Skeletal muscle tissue (tissue), 4 donors: ENCODE measurements around the gene MRPS5. TPM values are rescaled to one million over a fixed set of nuclear protein-coding genes. Genes with fewer than 3 reads are reported as not detected.
A peak's percentile ranks its signal among the peaks of the same experiment; 100 is the strongest.

Experiments
- H3K27ac ChIP-seq: one replicate; pipeline ENCODE4 v1.7.0; 2013; ENCODE audit warnings: mild to moderate bottlenecking, low read depth, low read length, inconsistent platforms
- H3K27me3 ChIP-seq, 3 donors: one replicate each; pipeline ENCODE4 v1.7.0; 2013; ENCODE audit warnings: low read length in 3 of 3; ENCODE audit not compliant: control insufficient read depth in 3 of 3, insufficient read depth in 3 of 3
- H3K36me3 ChIP-seq, 3 donors: one replicate each; pipeline ENCODE4 v1.7.0; 2013; ENCODE audit warnings: low read length in 3 of 3; ENCODE audit not compliant: control insufficient read depth in 3 of 3, insufficient read depth in 3 of 3
- H3K4me1 ChIP-seq, 3 donors: one replicate each; pipeline ENCODE4 v1.7.0; 2013; ENCODE audit warnings: low read length in 3 of 3, mild to moderate bottlenecking in 3 of 3; ENCODE audit not compliant: control insufficient read depth in 3 of 3, insufficient read depth in 3 of 3
- H3K4me3 ChIP-seq, 3 donors: one replicate each; pipeline ENCODE4 v1.7.0; 2013; ENCODE audit warnings: low read length in 3 of 3
- H3K9ac ChIP-seq, 3 donors: one replicate each; pipeline ENCODE4 v1.7.0; 2013; ENCODE audit warnings: low read length in 3 of 3, mild to moderate bottlenecking in 3 of 3, moderate library complexity in 2 of 3, low read depth in 1 of 3
- H3K9me3 ChIP-seq, 3 donors: one replicate each; pipeline ENCODE4 v1.7.0; 2013; ENCODE audit warnings: low read length in 3 of 3; ENCODE audit not compliant: control insufficient read depth in 3 of 3
- total RNA-seq: library from RNA; depleted of rRNA; stranded (reverse); fragments of >200 nt; gene quantifications from one replicate; pipeline ENCODE4 v1.2.3, GENCODE V29; 2014
- donor health status: Osteomylitis.

MRPS5 gene
- total RNA-seq, 1 donor from 2014 or later = 36.5 TPM

DNA sequence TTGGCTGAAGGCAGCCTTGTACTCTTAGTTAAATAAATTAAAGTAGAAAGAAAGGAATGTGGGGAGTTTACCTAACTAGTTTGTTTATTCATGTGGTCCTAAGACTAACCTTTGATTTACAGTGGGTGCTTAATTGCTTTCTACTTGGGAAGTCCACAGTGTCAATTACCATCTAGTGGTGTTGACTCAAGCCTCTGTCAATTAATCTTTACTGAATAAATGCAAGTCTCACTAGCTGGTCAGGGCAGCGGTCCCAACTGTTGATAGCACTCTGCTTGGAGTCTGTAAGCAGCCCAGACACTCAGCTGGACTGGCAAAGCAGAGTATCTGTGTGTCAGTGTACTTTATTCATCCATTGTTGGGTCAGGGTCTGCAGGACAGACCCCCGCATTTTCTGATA lies 22.2 kb upstream of the MRPS5 start:
- peaks cover 38 to 49% (median 42%) of the 10 kb centered on the region in 3 donors for H3K9me3 ChIP-seq
- H3K4me3 ChIP-seq = no peak overlapping the region
- peaks cover 26 to 52% (median 27%) of the 10 kb centered on the region in 3 donors for H3K36me3 ChIP-seq
- no peaks in the 10 kb centered on the region for H3K27me3 ChIP-seq
- H3K27ac ChIP-seq = no peak overlapping the region
- H3K4me1 ChIP-seq = no peaks in the 10 kb centered on the region
- H3K9ac ChIP-seq = no peak overlapping the region

- Histone ChIP-seq H3K27me3 (no peaks in the 10 kb centered on the region), H3K9ac (no peak overlapping the region), H3K4me1 (no peaks in the 10 kb centered on the region), H3K36me3 (peaks cover 0 to 5% (median 3%) of the 10 kb centered on the region in 3 donors), H3K4me3 (no peak overlapping the region), H3K9me3 (peaks cover 11 to 22% (median 13%) of the 10 kb centered on the region in 3 donors), H3K27ac (no peak overlapping the region)
These were observed 17.1 kb upstream of the MRPS5 start for GRCh38 chr2:95138702-95139101.

DNA sequence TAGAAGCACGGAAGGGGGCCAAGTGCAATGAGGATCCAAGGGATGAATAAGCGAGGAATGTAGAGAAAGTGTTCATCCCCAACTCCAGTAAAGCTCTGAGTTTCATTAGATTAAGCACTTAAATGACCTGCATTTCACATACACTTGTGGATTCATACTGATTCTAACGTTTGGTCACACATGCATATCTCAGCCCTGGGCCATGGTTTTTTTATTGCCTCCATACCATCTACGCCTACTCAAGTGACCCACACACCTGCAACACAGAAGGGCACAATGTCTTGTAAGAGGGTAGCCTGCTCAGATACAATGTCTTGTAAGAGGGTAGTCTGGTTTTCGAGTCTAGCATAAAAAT lies 566 bp upstream of the MRPS5 start:
- Histone ChIP-seq H3K4me1 (peaks cover 11 to 22% (median 18%) of the 10 kb centered on the region in 3 donors), H3K4me3 (peak overlapping the region; percentile 91 to 99 (median 97)), H3K27me3 (no peaks in the 10 kb centered on the region), H3K27ac (no peak overlapping the region), H3K9ac (peak overlapping the region; percentile 93 to 97 (median 96)), H3K36me3 (peaks cover 0 to 2% (median 0%) of the 10 kb centered on the region in 3 donors), H3K9me3 (no peaks in the 10 kb centered on the region)

GRCh38 chr2:95121093-95121406 lies 558 bp downstream of the MRPS5 start:
- H3K4me1 ChIP-seq = peaks cover 11 to 22% (median 18%) of the 10 kb centered on the region in 3 donors
- no peaks in the 10 kb centered on the region for H3K9me3 ChIP-seq
- H3K9ac ChIP-seq = peak overlapping the region; percentile 93 to 97 (median 96)
- H3K4me3 ChIP-seq = peak overlapping the region; percentile 91 to 99 (median 97)
- H3K27me3 ChIP-seq = no peaks in the 10 kb centered on the region
- peak overlapping the region; percentile 89 for H3K27ac ChIP-seq
- H3K36me3 ChIP-seq = peaks cover 2 to 4% (median 2%) of the 10 kb centered on the region in 3 donors

DNA sequence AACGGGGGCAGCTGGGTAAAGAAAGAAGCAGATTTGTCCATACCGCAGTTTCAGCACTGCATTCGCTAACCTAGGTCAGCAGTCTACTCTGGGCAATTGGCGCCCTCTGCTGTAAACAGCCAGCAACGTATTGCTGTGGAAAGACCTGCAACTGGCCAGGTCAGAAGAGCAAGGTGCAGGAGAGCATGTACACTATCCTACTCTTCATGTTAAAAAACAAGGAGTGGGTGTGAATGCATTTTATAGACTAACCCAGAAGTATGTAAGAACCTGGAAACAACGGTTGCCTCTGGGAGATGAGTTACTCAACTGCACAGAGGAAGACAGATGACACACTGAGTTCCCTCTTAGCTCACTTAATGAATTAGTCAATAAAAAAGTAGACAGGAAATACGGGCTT lies 6.2 kb downstream of the MRPS5 start:
- peaks cover 14 to 25% (median 22%) of the 10 kb centered on the region in 3 donors for H3K36me3 ChIP-seq
- H3K27ac ChIP-seq = no peak overlapping the region
- H3K9me3 ChIP-seq = no peaks in the 10 kb centered on the region
- H3K27me3 ChIP-seq = no peaks in the 10 kb centered on the region
- H3K9ac ChIP-seq = no peak overlapping the region
- H3K4me1 ChIP-seq = peaks cover 6 to 15% (median 10%) of the 10 kb centered on the region in 3 donors
- H3K4me3 ChIP-seq = no peak overlapping the region

GRCh38 chr2:95113464-95113863 lies 8.1 kb downstream of the MRPS5 start:
- no peak overlapping the region for H3K4me3 ChIP-seq
- no peaks in the 10 kb centered on the region for H3K9me3 ChIP-seq
- no peaks in the 10 kb centered on the region for H3K27me3 ChIP-seq
- H3K27ac ChIP-seq = no peak overlapping the region
- H3K9ac ChIP-seq = no peak overlapping the region
- peaks cover 0 to 6% (median 2%) of the 10 kb centered on the region in 3 donors for H3K4me1 ChIP-seq
- H3K36me3 ChIP-seq = peaks cover 21 to 42% (median 36%) of the 10 kb centered on the region in 3 donors

DNA sequence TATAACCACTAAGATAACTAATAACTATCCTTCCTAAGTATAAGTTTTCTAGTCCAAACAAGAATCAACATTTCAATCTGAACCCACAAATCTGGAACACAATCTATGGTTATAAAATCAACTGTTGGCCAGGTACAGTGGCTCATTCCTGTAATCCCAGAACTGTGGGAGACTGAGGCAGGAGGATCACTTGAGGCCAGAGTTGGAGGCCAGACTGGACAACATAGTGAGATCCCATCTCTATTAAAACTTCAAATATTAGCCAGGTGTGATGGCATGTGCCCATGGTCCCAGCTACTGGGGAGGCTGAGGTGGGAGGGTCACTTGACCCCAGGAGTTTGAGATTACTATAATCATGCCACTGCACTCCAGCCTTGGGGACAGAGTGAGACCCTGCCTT lies 11.2 kb downstream of the MRPS5 start:
- Histone ChIP-seq H3K4me3 (no peak overlapping the region), H3K9me3 (no peaks in the 10 kb centered on the region), H3K4me1 (peaks cover 0 to 4% (median 3%) of the 10 kb centered on the region in 3 donors), H3K27ac (no peak overlapping the region), H3K27me3 (no peaks in the 10 kb centered on the region), H3K36me3 (peaks cover 46 to 69% (median 60%) of the 10 kb centered on the region in 3 donors), H3K9ac (no peak overlapping the region)

GRCh38 chr2:95109260-95109659 lies 12.3 kb downstream of the MRPS5 start:
- peaks cover 0 to 4% (median 3%) of the 10 kb centered on the region in 3 donors for H3K4me1 ChIP-seq
- no peaks in the 10 kb centered on the region for H3K27me3 ChIP-seq
- peaks cover 45 to 74% (median 59%) of the 10 kb centered on the region in 3 donors for H3K36me3 ChIP-seq
- H3K4me3 ChIP-seq = no peak overlapping the region
- H3K9ac ChIP-seq = no peak overlapping the region
- no peak overlapping the region for H3K27ac ChIP-seq
- no peaks in the 10 kb centered on the region for H3K9me3 ChIP-seq

GRCh38 chr2:95106081-95106480 lies 15.5 kb downstream of the MRPS5 start:
- Histone ChIP-seq H3K9me3 (no peaks in the 10 kb centered on the region), H3K27me3 (no peaks in the 10 kb centered on the region), H3K4me3 (no peak overlapping the region), H3K9ac (no peak overlapping the region), H3K27ac (no peak overlapping the region), H3K36me3 (peaks cover 52 to 81% (median 79%) of the 10 kb centered on the region in 3 donors), H3K4me1 (peaks cover 0 to 4% (median 3%) of the 10 kb centered on the region in 3 donors)

- no peaks in the 10 kb centered on the region for H3K9me3 ChIP-seq
These were observed 17.0 kb downstream of the MRPS5 start for GRCh38 chr2:95104606-95105005.

More at GRCh38 chr2:95104606-95105005, 17.0 kb downstream of the MRPS5 start:
- H3K4me3 ChIP-seq = no peak overlapping the region
- no peak overlapping the region for H3K27ac ChIP-seq
- no peak overlapping the region for H3K9ac ChIP-seq
- H3K36me3 ChIP-seq = peaks cover 56 to 88% (median 78%) of the 10 kb centered on the region in 3 donors
- peaks cover 0 to 4% (median 3%) of the 10 kb centered on the region in 3 donors for H3K4me1 ChIP-seq
- no peaks in the 10 kb centered on the region for H3K27me3 ChIP-seq
